Measurements from ENCODE around the gene MANSC1. TPM values are rescaled to one million over a fixed set of nuclear protein-coding genes. Genes with fewer than 3 reads are reported as not detected.

MANSC1 gene
- total and polyA plus RNA-seq, 9 of the 15 experiments (the other 6 are each of a cell fraction or from before 2014, with no cell fraction given): 0.76 to 8.6 (median 3.1) TPM

GRCh38 chr12:12356896-12357718 lies 7.1 kb upstream of the MANSC1 start, which contains the start of gene BORCS5 (continued):
- TF ChIP-seq ETS1 (conservative IDR thresholded peaks at IDR 0.05; ENCODE audit: control insufficient read depth, low read depth, low read length) (0 out of 2 replicates have a peak, but pooled peaks have one; percentile 35), FOXM1 (IDR thresholded peaks at IDR 0.05; ENCODE audit: low read depth) (peak; percentile 45; the same call in 1 of the 2 replicates), FOXM1 (CRISPR knock-in tag; IDR thresholded peaks at IDR 0.05; ENCODE audit: low read depth) (no peak), E4F1 (CRISPR knock-in tag; IDR thresholded peaks at IDR 0.05; ENCODE audit: borderline replicate concordance) (no peak), MEF2A (IDR thresholded peaks at IDR 0.05; ENCODE audit: control insufficient read depth, low read depth, low read length) (no peak), MGA (IDR thresholded peaks at IDR 0.05) (peak; percentile 10; the same call in 1 of the 2 replicates), ZNF395 (CRISPR knock-in tag; IDR thresholded peaks at IDR 0.05) (no peak), MAZ (CRISPR knock-in tag; conservative IDR thresholded peaks at IDR 0.05 in 1 of 2, IDR thresholded peaks at IDR 0.05 in 1 of 2) (peak; percentile 76 to 89; a peak in 3 of 4 replicates)

All from K562 (cell line).